SW480 (cell line): ENCODE measurements around the gene UNC13B.

Experiments used
- DNase-seq: peaks from one replicate; pipeline ENCODE4 v3.0.0-alpha.2; 2016; ENCODE audit warnings: low spot score

UNC13B gene

DNA sequence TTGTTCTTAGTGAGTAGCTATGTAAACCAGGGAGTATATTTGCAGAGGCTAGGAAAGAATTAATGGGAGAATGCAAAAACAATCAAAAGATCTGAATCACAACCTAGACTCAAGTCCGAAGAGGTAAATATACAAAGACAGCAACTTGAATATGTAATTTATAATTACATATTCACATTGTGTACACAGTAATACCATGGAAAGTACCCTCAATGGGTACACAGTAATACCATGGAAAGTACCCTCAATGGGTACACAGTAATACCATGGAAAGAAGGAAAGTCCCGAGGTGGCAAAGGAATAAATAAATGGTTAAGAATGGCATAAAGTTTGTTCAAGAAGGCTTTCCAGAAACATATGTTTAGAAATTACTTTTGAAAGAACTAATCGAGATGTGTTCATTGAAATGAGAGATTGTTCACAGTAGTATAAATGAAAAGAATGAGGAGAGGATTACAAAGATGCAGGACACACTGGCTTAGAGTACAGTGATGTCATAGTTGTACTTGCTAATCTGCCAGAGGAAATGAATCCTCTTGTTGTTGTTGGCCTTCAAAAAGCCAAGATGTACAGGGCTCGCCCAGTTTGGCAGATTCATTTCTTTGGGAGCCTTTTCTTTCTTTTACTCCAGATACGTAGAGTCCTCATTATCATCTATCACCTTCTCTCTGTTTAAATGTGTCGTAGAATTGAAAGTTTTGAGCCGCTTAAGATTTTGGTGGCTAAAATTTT, 116.0 kb downstream of the UNC13B start:
- no peak for DNase-seq

DNA sequence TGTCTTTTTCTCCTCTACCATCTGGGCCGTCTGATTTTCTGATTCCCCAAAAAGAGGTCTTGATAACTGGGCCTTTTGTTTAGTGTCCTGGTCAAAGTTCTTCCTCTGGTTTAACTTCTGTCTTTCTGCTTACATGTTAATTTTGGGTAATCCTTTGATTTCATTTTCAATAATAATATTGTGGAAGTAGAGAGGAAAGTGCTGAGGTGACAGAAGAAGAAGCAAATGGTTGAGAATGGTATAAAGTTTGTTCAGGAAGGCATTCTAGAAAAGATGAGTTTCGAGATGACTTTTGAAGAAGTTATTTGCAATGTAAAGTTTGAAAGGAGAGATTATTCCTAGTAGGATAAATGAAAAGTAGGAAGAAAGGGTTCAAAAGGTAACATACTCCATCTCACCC, 118.1 kb downstream of the UNC13B start:
- DNase-seq = no peak

DNA sequence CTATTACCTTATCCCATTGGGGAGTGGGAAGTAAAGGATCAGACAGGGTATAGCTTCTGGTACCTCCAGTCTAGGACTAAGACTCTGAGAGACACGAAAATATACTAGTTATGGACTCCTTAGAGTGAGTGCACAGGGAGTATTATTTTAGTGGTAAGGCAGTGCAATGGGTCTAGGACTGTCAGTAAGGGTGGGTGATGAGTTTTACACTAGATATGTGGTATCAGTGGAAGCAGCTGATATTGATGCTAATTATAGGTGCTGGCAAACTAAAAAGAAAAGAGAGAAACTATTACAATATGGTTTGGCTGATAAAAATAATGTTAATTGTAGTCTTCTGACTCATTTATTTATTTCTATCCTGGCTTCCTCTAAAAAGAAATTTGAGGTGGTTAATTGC, 118.6 kb downstream of the UNC13B start:
- no peak for DNase-seq

DNA sequence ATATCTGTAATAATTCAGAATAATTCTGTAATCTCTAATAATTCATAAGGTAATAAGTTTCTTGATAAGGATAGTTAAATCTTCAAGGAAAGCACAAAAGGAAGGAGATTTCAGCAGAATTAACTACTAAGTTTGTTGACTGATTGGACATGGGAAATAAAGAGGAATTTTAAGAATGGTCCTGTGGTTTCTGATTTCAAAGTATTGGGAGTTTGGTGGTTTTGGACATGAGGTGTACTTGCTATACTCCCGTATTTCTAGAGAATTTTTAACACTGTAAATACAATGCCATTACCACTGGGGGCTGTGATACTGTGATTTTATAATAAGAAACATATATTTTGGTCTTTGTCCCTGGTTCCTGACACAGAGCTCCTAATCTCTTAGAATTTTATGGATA, 123.9 kb downstream of the UNC13B start:
- DNase-seq = no peak

DNA sequence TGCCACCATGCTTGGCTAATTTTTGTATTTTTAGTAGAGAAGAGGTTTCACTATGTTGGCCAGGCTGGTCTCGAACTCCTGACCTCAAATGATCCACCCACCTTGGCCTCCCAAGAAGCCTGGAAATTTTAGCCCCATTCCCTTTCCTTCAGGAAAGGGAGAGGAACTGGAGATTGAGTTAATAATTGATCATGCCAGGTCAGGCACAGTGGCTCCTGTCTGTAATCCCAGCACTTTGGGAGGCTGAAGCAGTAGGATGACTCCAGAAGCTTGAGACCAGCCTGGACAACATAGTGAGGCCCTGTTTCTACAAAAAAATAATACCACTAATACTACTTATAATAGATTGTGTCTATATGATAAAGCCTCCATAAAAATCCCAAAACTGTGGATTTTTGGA, 124.6 kb downstream of the UNC13B start:
- no peak for DNase-seq

DNA sequence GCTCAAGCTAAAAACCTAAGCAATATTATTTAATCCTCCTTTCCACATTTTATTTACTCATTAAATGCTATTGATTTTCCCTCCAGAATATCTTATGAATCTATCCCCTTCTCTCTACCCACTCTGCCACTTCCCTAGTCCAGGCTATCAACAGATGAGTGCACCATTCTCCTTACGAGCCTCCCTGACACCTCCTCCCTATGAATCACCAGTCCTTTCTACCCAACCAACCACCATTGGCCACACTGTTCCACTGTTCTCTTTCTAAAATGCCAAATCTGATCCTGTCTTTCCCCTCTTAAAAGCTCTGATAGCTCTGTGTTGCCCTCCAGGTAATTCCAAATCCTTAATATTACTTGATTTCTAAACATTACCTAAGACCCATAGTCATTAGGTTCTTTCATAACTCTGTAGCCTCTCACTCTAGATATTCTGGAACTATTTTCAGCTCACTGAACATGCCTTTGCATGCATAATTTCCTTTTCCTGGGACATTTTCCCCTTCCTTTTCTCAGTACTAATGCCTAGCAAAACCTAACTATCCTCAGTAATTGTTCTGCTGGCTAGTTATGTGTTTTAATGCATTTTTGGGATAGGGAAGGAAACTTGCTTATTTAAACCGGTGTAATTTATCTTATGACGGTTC, 126.3 kb downstream of the UNC13B start:
- no peak for DNase-seq

DNA sequence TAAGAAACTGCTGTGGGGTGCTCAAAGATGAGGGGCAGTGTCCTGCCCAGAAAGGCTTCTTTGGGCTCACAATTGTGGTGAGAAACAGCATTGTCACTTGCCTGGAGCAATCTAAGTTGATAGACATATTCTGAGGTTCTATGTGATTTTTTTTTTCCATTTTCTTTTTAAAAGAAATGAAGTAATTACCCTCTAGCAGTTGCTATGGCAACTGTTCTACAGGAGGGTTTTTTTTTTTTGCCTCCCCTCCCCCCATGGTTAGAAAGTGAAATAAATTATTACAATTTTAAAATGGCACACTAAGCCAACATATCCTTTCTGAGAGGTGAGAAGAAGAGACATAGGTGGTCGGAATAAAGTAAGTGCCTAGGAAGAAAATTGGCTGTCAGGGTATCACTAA, 127.0 kb downstream of the UNC13B start:
- no peak for DNase-seq

DNA sequence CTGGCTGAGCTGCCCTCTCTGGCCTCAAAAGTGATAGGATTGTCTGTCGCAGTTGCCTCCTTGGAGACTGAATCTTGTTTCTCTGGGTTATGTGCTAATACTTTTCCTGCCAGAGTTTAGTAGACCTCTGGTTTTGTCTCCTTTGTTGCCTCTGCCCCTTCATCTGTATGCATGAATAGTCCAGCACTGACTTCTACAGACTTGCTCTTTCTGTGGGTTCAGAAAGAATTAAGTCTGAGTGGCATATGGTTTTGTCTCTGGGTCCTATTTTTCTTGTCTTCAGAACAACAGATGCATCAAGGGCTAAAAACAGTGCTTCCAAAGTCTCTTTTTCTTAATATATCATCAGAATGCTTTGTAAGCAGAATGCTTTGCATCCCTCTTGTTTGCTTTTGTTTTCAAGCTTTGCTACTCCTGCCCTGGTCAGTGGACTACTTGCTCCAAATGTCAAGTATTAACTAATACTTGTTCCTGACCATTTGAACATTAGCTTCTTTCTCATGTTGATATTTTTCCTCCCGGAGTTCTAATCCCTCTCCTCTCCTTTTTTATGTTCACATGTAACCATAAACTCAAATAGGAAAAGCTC, 131.7 kb downstream of the UNC13B start:
- no peak for DNase-seq

DNA sequence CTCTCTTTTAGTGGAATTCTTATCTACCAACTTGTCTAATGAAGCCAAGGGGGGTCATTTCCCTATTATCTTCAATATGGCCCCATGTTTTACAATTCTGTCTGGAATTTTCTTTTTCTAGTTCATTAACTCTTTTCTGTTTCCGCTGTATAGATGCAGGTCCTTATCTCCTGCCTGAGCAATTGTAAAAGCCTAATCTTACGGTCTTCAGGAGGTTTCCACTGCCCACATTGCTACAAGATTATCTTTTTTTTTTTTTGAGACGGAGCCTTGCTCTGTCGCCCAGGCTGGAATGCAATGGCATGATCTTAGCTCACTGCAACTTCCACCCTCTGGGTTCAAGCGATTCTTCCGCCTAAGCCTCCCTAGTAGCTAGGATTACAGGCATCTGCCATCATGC, 132.3 kb downstream of the UNC13B start:
- no peak for DNase-seq

DNA sequence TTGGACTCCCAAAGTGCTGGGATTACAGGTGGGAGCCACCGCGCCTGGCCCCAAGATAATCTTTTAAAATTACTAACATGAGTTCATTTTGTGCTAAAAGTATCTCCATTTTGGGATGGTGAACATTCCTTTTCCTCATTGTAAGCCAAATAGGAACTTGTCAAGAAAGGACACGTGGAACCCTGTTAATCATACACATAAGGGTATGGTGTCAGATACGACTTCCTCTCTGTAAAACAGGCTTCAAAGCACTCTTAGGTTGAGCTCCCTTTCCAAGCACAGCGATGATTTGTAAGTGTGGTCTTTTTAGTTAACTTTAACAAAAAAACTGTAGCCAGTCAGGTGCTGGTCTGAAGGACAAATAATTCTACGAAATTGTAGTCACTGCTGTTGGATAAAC, 132.7 kb downstream of the UNC13B start:
- no peak for DNase-seq

DNA sequence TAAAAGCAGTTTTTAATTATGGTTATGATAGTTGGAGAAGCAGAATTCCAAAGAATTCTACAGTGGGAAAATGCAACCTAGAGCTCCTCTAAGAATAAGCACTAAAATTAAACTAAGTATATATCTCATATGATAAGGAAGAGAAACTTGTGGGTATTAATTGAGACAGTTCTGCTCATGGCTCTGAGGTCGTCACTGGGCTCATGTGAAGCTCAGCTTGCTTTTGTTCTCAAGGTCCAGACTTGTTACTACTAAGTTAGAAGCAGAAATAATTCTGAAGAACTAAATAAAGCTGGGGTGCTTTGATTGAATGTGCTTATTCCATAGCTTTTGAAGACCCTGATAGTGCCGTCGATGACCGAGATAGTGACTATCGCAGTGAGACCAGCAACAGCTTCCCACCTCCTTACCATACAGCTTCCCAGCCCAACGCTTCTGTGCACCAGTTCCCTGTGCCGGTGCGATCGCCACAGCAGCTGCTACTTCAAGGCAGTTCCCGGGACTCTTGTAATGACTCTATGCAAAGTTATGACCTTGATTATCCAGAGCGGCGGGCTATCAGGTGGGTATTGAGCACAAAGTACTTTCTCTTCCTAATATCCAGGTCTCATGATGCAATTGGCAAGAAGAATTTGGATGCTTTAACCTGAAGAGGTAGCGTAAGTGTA, 133.7 kb downstream of the UNC13B start:
- no peak for DNase-seq

DNA sequence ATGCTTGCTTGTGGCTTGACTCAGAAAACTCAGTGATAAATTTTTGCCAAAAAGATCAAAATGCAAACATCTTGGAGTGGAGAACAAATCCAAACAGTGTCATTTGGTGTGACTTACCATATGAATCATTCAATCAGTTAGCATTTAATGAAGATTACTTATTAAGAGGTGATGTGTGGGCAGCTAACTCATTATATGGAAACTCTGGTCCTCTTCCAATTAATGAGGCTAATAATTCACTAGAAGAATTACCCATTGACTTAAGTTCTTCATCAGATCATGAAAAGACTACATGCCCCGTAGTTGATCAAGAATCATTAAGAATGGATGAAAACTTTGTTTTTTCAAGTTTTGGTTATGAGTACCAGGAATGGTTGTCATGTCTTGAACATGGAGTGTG, 141.8 kb downstream of the UNC13B start:
- DNase-seq = no peak

DNA sequence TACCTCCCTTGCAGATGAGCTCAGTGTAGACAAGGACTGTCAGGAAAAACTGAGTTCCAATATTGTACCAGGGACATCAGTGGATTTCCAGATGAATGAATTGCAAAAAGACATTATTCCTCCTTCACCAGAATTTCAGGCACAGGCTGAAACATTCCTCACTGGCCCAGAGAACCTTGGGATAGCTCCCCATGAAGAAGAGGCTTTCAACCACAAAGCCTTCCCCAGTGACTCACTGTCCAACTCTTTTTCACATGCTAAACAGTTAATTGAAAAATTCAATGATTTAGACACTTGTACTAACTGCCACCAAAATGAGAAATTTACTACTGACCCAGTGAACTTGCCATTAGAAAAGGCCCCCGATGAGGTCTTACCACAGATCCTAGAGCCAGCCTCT, 144.5 kb downstream of the UNC13B start:
- no peak for DNase-seq

DNA sequence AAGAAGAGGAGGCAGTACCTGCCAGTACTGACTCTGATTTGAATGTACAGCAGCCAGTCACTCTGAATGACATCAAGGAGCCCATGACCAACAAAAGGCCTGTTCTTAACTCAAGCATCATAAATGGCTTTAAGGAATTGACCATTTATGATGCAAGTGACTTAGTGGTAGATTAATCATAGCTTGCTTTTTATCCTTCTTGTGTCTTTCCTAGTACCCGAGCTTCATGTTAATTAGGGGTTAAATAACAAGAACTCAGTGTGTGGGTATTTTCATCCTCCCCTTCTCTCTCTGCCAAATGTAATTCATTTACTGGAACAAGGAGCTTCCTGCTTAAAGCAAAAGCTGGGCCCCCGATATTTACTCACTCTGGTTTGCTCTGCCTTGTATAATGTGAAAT, 146.5 kb downstream of the UNC13B start:
- DNase-seq = no peak

DNA sequence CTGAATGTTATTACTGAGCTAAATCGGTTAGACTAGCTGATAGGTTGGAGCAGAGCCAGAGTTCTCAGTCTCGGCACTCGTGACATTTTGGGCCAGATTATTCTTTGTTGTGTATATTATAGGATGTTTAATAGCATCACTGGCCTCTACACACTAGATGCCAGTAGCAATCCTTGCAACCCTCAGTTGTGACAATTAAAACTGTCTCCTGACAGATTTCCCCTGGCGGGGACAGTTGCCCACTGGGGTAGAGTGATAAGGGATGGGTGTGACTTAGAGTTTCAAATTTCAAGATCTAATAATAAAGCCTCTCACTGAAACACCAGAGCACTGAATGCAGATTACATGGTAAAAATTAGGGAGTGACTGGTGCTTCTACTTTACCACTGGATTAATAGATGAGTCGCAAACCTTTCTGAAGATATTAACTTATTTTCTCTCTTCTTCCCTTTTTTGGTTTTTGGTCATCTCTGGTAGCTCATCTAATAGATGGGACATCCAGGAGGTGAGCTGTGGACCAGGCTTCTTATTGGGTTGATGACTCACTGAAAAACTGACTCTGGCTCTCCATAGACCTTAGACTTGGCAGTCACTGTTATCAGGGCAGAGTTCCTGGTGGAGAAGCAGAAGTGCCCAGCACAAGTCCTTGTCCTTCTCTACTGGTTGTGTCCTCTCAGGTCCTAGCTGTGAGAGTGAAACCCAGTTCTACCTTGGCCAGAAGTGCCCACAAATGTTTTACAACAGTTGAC, 150.3 kb downstream of the UNC13B start:
- no peak for DNase-seq

DNA sequence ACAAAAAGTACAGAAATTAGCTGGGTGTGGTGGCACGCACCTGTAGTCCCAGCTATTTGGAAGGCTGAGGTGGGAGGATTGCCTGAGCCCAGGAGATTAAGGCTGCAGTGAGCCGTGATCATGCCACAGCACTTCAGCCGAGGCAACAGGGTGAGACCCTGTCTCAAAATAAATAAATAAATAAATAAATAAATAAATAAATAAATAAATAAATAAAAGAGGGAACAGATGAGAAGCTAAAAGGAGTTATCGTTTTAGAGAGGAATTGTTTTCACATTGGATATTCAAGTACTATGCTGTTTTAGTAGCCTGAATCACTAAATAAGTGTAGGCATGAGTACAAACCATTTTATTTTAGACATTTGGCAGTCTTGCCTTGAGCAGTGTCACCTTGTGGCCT, 151.7 kb downstream of the UNC13B start:
- no peak for DNase-seq

DNA sequence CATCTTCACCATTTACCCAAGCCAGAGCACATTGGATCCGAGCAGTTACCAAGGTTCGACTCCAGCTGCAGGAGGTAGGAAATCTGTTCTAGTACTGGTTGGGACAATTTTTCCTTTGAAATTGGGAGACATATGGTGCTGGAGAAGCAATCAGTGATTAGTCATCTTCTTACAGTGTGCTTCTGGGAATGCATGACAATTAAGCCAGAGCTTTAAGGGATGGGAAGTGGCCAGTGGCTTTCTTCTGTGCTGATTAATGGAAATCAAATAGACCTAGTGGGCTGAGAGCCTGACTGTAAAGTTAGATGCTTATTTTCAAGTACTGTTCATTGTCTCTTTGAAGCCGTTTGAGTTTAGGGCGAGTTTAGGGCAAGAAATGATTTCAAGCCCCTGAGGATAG, 152.1 kb downstream of the UNC13B start:
- DNase-seq = no peak

DNA sequence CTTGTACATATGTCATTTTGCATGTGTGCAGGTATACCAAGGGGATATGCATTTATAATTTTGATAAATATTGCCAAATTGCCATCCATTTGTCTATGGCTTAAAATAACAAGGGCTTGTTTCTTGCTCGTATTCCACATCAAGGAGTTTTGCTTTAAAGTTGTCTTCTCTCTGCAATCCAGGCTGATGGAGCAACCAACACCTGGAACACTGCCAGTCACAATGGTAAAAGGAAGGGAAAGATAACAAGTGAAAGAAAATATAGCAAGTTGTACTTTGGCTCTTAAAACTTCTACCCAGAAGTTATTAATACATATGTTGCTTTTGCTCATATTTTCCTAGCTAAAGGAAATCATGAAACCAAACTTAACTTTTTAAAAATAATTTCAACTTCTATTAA, 156.9 kb downstream of the UNC13B start:
- no peak for DNase-seq

DNA sequence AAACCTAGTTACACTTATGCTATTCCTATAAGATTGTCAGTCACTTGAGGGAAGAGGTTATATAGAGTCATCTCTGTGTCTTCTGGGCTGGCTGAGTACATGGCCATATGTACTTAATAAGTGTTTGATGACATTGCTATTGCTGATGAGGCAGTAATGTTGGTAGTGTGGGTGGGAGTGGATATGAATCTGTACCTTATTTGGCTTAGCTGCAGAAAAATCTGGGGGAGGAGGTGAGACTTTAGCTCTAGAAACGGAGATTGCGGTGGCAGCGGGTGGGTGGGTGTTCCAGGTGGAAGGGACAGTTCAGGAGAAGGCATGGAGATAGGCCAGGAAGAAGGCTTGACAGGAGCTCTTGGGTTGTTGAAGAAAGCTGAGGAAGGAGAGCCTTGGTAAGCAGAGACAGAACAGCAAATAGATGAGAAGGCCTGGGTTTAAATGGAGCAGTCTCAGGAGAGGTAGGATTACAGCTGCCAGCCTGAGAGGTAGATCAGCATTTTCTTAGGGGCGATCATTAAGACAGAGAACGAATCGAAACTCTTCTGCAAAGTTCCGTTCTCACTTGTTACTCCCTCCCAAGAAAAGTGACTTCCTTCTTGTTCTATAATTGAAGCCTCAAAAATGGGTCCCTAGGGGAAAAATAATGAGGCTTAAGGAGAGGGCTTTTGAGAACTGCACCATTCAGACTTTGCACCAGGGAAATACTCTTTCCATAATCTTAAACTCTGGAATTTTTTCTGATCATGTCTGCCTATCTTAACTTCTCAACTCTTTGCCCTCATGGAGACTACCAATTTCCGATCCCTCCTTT, 160.5 kb downstream of the UNC13B start:
- no peak for DNase-seq

DNA sequence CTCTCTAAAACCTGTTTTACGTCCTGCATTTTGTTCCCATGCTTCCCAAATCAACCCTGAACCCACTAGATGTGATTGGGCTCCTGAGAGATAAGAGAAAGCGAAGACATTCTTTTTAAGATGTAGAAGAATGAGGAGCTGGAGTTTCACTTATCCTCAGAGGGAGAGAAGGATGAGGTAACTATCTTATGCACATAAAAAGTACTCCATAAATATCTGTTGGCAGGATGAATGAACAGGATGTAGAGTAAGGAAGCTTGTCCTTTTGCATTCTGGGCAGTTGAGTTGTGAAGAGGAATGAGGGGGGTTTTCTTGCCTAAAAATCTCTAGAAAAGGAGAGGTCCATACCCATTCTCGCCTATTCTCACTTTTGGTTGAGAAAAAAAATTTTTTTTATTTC, 163.2 kb downstream of the UNC13B start:
- DNase-seq = no peak

DNA sequence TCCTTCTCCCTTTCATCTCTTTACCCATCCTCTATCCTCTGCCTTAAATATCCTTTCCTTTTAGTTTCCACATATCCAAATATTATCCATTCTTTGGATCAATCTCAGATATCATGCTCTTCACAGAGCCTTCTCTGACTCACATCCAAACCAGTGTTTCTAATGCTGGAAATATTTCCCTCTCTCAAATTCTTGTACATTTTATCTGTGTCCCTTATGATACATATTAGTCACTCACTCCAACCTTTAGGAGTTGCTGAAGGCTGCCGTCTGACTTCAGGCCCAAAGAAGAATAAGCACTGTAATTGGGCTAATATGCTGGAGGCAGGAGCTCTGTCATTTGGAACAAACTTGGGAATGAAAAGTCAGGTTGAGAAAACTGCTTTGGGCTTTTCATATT, 171.7 kb downstream of the UNC13B start:
- no peak for DNase-seq

DNA sequence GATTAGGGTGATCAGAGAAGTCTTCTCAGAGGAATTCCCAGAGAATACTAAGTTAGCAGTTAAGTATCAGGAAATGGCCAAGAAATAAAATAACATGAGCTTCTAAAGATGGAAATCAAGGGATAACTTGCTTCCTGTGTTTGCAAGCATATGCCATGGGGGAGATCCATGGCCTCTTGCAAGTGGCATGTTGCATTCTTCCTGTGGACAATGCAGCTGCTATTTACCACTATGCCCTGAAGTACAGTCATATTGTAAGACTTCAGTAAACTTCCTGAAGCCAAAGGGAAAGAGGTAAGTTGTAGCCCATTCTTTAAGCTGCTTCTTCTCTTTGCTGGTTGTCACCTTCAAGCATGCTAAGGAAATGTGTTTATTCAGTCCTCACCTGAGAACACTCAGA, 173.4 kb downstream of the UNC13B start:
- DNase-seq = no peak
